GM18873 (cell line): Measurements from ENCODE around the gene DAB2IP.

Experiments
- ATAC-seq: cut with Tn5 transposase; IDR thresholded peaks from one replicate; pipeline ENCODE4 v1.9.1; 2021; ENCODE audit warnings: mild to moderate bottlenecking, moderate library complexity, moderate number of reproducible peaks; ENCODE audit not compliant: unreplicated experiment, low FRiP score

Gene DAB2IP

GRCh38 chr9:121809356-121810050, 158.1 kb downstream of the DAB2IP start:
- ATAC-seq, result no peak

DNA sequence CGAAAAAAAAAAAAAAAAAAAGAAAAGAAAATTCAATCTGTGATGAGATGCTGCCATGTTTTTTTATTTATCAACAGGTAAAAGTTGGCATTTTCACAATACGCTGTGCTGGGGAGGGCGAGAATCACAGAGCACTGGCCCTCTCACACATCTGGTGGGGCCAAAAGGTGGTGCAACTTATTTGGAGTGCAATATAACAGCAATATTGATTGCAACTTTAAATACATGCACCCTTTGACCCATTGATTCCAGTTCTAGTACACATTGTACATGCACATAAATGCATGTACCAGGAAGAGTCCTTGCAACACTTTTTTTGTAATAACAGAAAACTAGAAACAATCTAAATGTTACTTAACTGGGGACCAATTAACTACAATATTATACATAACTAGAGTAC, 159.1 kb downstream of the DAB2IP start:
- ATAC-seq, result no peak

DNA sequence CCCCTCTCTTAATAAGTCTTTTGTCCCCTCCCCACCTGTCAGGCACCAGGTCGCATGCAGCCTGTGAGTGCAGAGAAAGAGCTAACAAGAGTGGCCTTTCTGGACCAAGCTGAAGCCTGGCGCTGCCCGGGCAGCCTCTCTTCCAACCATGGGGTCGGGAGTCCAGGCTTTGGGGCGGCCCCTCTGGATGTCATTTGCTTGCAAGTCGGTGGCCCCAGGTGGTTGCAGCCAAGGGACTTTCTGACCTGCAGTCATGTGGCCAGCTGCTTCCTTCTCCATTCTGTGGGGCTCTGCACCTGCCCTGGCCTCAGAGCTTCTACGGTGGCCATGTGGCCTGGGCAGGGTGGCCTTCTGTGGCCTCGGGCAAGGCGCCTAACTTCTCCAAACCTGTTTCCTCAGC, 159.7 kb downstream of the DAB2IP start:
- ATAC-seq, result no peak

DNA sequence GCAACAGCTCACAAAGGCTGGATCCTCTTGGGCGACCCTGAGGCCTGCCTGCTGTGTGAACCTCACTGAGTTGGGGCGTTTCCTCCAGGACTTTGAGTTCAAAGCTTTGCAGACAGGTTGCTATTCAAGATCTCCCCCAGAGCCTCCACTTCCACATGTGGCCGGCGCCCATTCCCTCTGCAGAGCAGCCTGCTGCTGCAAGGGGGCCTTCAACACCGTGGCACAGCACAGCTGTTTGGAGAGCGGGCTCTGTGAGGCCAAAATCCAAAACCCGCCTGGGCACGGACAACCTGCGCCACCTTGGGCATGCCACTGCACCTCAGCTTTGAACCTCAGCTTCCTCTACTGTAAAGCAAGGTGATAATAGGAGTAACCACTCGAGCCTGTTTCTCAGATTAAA, 160.3 kb downstream of the DAB2IP start:
- ATAC-seq, result no peak

- no peak for ATAC-seq
Measured at GRCh38 chr9:121812159-121812735, 160.8 kb downstream of the DAB2IP start.

DNA sequence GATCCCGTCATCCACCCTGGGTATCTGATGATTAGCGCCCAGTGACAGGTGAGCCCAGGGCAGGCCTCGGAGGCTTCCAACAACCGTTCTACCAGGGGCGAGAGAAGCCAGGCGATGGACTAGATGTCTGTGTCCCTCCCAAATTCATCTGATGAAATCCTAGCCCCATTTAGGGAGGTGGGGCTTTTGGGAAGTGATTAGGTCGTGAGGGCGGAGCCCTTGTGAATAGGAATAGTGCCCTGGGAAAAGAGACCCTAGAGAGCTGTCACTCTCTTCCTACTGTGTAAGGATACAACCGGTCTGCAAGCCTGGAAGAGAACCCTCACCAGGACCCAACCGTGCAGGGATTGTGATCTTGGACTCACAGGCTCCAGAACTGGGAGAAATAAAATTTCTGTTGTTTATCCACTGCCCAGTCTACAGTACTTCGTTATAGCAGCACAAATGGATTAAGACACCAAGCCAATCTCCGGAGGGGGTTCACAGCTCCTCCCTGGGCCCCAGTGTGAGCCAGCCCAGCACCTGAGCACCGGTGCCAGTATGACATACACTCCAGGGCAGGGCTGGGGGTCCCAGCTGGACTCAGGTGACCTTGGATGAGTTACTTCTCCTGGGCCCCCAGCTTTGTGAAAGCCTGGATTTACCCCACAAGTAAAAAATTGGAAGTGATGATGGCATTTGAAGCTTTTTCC, 162.2 kb downstream of the DAB2IP start:
- no peak for ATAC-seq

DNA sequence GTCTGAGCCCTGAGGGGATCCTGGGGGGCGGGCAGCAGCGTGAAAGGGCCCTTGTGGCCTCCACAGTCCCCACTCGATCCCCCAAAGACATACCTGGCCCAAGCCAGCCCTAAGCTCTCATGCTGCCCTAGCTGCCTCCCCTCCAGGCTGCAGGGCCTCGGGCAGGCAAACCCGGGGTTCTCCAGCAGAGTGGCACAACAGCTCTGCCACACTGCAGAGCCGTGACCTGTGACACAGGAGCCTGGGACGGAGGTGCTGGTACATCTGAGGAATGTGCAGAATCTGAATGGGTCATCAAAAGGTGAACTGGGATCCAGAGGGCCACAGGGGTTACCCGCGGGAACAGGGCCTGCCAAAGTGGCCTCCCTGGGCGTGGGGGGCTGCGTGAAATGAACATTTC, 163.2 kb downstream of the DAB2IP start:
- no peak for ATAC-seq

DNA sequence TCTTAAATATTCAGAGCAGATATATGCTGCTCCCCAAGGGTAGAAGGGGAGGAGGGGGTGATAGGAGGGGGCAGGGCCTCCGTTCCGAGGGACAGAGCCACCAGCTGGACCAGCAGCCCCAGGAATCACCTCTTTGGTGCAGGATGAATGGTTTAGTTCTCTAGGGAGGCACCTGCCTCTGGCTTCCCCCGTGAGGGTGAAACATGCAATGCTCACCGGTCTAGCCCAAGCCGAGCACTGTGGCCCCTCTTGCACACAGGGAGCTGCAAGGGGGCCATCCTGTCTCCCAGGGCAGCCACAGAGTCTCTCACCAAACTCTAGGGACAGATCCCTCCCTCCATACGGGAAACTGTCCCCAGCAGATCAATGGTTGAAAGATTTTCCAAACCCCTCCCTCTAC, 163.7 kb downstream of the DAB2IP start:
- no peak for ATAC-seq

GRCh38 chr9:121815546-121816448, 164.4 kb downstream of the DAB2IP start:
- no peak for ATAC-seq

GRCh38 chr9:121816449-121816817, 165.0 kb downstream of the DAB2IP start:
- ATAC-seq, result no peak

- ATAC-seq, result no peak
Measured at GRCh38 chr9:121816845-121817450, 165.5 kb downstream of the DAB2IP start.

DNA sequence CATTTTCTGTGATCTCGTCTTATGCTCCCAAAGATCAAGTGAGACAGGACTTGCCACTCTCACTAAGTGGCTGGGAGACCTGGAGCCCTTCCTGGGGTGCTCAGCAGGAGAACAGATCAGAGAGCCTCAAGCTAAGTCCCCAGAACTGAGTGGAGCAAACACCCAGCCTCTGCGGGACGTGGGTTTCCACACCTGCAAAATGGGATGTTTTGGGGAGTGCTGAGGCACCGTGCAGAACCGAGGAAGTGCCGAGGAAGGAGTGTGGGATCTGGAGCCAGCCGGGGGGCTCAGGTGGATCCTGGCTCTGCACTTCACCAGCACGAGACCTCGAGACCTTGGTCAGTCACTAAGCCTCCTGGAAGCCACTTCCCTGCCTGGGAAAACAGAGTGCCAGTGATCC, 166.0 kb downstream of the DAB2IP start:
- ATAC-seq, result no peak

GRCh38 chr9:121818016-121818661, 166.7 kb downstream of the DAB2IP start:
- no peak for ATAC-seq

DNA sequence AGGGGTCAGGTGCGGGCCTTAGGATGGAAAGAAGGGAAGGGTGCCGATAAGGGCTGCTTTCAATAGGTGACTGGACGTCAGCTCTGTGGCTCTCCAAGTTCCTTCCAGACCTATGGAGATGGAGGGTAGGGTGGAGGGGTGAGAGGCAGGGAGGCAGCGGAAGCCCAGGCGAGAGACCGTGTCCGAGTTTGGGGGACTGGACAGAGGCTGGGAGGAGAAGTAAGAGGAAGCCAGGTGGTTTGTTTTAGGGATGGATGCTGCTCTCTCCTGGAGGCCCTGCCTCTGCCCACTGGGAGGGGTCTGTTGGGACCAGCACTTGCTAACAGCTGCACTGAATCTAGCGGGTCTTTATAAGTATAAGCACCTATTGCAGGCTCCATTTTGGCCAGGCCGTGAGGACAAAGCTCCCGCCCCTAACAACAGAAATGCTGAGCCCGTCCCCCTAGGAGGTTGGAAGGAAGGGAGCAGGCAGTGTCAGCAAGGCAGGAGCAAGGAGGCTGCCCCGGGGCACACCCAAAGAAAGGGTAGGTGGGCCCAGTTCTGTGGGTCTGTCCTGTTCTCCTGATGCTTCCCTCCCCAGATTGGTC, 167.5 kb downstream of the DAB2IP start:
- ATAC-seq, result no peak

DNA sequence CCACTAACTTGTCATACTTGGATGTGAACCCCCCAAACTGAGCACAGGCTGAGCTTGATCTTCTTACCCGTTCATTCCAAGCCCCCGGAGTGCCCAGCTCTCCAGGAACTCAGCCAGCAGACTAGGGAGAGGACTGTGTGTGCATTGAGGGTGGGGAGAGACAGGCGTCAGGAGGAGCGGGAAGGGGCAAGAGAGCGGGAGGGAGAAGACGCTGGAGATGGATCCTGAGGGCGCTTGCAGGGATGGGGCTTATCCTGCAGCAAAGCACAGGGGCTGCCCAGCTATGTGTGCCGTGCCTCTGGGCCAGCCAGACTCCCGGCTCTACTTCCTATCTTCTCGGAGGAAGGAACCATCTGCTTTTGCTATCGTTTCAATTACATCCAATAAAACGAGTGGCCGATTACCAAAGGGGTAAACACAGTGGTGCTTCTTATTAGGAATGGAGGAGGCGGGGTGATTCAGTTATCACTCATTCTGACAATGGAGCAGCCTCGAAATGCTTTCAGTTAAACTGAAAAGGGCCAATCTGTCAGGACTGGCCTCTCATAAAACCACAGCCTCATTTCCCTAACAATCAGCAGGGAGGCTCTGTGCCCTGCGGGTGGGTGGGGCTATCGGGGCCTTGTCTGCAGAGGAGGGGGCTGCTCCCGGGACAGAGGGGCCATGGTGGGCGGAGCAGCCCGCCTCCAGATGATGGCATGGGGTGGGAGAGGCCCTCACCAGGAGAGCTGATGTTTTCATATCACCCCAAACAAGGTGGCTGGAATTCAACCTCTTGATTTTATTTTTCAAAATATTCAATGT, 168.2 kb downstream of the DAB2IP start:
- no peak for ATAC-seq

- ATAC-seq, result no peak
Measured at GRCh38 chr9:121820286-121821005, 169.0 kb downstream of the DAB2IP start.

DNA sequence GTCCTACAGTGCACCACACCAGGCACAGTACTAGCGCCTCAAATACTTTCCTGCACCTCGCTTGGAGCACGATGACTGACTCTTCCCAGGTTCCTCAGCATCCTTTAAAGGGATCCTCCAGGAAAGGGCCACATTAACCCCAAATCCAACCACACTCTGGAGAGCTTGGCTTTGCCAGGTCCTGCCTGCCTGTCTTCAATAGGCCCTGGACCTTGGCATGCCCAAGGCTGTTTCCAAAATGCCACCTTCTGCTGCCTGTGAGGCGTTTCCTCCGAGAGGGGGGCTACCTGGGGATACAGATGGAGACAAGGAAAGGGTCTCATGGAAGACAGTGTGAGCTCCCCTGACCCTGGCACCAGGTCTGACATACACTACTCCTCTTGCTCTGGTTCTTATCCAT, 169.9 kb downstream of the DAB2IP start:
- no peak for ATAC-seq
